Smooth muscle cell (in vitro differentiated cells): ENCODE data around the gene STEAP2. TPM values are rescaled to one million over a fixed set of nuclear protein-coding genes. Genes with fewer than 3 reads are reported as not detected.

Experiments
- DNase-seq: peaks from one replicate; lab custom pipeline; 2025; ENCODE audit not compliant: unreplicated experiment; lab: John Stamatoyannopoulos, UW
- H2AFZ ChIP-seq: fragments of 200-600 bp; sonication (generic); 2 replicates; pipeline ENCODE4 v1.6.0; 2016; ENCODE audit warnings: antibody characterized with exemption, low read depth, mild to moderate bottlenecking
- H3F3A ChIP-seq: fragments of 200-600 bp; sonication (generic); 2 replicates; pipeline ENCODE4 v1.6.0; 2017; ENCODE audit warnings: antibody characterized with exemption, low read depth
- H3K27ac ChIP-seq: fragments of 200-600 bp; sonication (generic); 2 replicates; pipeline ENCODE4 v1.5.1; 2016; ENCODE audit warnings: low read depth, mild to moderate bottlenecking
- H3K27me3 ChIP-seq: fragments of 200-600 bp; sonication (generic); 2 replicates; pipeline ENCODE4 v1.6.1; 2016; ENCODE audit warnings: low read depth, mild to moderate bottlenecking
- H3K36me3 ChIP-seq: fragments of 200-600 bp; sonication (generic); 2 replicates; pipeline ENCODE4 v1.5.1; 2016; ENCODE audit warnings: low read depth
- H3K4me1 ChIP-seq: fragments of 200-600 bp; sonication (generic); 2 replicates; pipeline ENCODE4 v1.5.1; 2016; ENCODE audit warnings: low read depth
- H3K4me2 ChIP-seq: fragments of 200-600 bp; sonication (generic); 2 replicates; pipeline ENCODE4 v1.6.0; 2016; ENCODE audit warnings: mild to moderate bottlenecking
- H3K4me3 ChIP-seq: fragments of 200-600 bp; sonication (generic); 2 replicates; pipeline ENCODE4 v1.5.1; 2016; ENCODE audit warnings: mild to moderate bottlenecking
- H3K79me2 ChIP-seq: fragments of 200-600 bp; sonication (generic); 2 replicates; pipeline ENCODE4 v1.6.0; 2016; ENCODE audit warnings: low read depth, mild to moderate bottlenecking
- H3K9ac ChIP-seq: fragments of 200-600 bp; sonication (generic); 2 replicates; pipeline ENCODE4 v1.6.0; 2016; ENCODE audit warnings: low read depth
- H3K9me3 ChIP-seq: fragments of 200-600 bp; sonication (generic); replicated peaks from 2 replicates; pipeline ENCODE4 v1.5.1; 2016; ENCODE audit warnings: low read depth
- H4K20me1 ChIP-seq: fragments of 200-600 bp; sonication (generic); 2 replicates; pipeline ENCODE4 v1.6.0; 2016; ENCODE audit warnings: low read depth
- WGBS: methylation state at CpG from one replicate; pipeline ENCODE4 v1.1.7; 2016; ENCODE audit warnings: low lambda C conversion rate; 5-methylcytosine and 5-hydroxymethylcytosine counted together
- polyA plus RNA-seq: library from polyadenylated mRNA; unstranded; fragments of >200 nt; fragmentation: Nextera tagmentation; extraction: Ambion mirVana; gene quantifications from 2 replicates; pipeline ENCODE4 v1.2.1, GENCODE V29; 2016
- total RNA-seq: library from RNA; depleted of rRNA; stranded (reverse); fragments of >200 nt; gene quantifications from 2 replicates; pipeline ENCODE4 v1.2.3, GENCODE V29; 2014
- TF ChIP-seq, protein P1 (sequence below): fragments of 200-600 bp; sonication (generic); IDR thresholded peaks from 2 replicates; pipeline ENCODE4 v1.5.1; 2017; ENCODE audit warnings: borderline replicate concordance, mild to moderate bottlenecking, antibody characterized with exemption; ENCODE audit not compliant: insufficient read depth, poor library complexity, severe bottlenecking

Gene STEAP2
- total and polyA plus RNA-seq, 2 experiments from 2014 or later = 1.0 TPM; not detected in 1

DNA sequence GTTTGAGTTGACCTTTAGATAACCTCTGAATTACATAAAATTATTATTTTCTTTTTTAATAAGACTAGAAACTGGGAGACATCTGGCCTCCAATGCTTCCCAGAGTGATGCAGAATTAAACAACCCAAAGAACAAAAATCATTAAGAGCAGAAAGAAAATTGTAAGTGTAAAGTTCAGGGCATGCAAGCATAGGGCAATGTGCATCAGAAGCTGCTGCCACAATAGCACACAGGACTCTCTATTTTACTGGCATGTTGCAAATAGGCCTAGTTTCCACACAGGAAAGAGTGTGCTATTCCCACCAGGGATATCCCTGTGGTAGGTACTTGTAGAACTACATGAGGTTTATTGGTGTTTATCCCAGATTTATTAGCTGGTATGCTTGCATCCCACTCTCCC is 20.5 kb upstream of the STEAP2 start:
- Histone ChIP-seq H4K20me1 (no peaks in the 10 kb centered on the region), H3K9ac (no peak overlapping the region)
- no peak for DNase-seq

DNA sequence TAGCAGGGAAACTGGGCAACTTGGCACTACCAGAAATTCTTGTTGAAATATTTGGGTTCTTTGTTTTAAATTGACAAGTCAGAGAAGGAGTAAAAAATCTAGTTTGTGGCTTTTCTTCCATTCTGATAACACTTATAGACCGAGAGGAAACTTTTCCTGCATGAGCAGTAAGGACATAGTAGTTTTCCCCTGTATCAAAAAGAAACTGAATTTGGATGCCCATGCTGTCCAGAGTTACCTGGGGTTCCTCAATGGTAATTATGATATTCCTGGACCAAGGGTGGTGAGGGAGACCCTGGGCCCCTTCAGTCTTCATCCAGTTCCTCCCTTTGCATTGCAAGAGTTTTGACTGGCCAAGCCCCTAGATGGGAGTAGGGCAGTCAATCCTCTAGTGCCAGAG is 19.9 kb upstream of the STEAP2 start:
- Histone ChIP-seq H3K4me1 (no peaks in the 10 kb centered on the region), H3K4me3 (no peak overlapping the region), H3K79me2 (no peaks in the 10 kb centered on the region), H3K27me3 (no peaks in the 10 kb centered on the region), H3K27ac (no peak overlapping the region), H3K9ac (no peak overlapping the region), H3K4me2 (no peak overlapping the region), H2AFZ (no peak overlapping the region), H3K36me3 (no peaks in the 10 kb centered on the region), H3K9me3 (no peaks in the 10 kb centered on the region), H3F3A (no peaks in the 10 kb centered on the region), H4K20me1 (no peaks in the 10 kb centered on the region)
- 72% methylated on average over 1 of the region's 1 CpG for WGBS
- TF ChIP-seq, protein P1, sequence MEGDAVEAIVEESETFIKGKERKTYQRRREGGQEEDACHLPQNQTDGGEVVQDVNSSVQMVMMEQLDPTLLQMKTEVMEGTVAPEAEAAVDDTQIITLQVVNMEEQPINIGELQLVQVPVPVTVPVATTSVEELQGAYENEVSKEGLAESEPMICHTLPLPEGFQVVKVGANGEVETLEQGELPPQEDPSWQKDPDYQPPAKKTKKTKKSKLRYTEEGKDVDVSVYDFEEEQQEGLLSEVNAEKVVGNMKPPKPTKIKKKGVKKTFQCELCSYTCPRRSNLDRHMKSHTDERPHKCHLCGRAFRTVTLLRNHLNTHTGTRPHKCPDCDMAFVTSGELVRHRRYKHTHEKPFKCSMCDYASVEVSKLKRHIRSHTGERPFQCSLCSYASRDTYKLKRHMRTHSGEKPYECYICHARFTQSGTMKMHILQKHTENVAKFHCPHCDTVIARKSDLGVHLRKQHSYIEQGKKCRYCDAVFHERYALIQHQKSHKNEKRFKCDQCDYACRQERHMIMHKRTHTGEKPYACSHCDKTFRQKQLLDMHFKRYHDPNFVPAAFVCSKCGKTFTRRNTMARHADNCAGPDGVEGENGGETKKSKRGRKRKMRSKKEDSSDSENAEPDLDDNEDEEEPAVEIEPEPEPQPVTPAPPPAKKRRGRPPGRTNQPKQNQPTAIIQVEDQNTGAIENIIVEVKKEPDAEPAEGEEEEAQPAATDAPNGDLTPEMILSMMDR = no peak
- no peak for DNase-seq

More for the DNA sequence above, 20.5 kb upstream of the STEAP2 start:
- Histone ChIP-seq H3K27ac (no peak overlapping the region), H3K79me2 (no peaks in the 10 kb centered on the region), H3K36me3 (no peaks in the 10 kb centered on the region), H3K4me2 (no peak overlapping the region), H2AFZ (no peak overlapping the region), H3K9me3 (no peaks in the 10 kb centered on the region), H3K27me3 (no peaks in the 10 kb centered on the region), H3F3A (no peaks in the 10 kb centered on the region), H3K4me1 (no peaks in the 10 kb centered on the region), H3K4me3 (no peak overlapping the region)
- TF ChIP-seq, protein P1 = no peak

DNA sequence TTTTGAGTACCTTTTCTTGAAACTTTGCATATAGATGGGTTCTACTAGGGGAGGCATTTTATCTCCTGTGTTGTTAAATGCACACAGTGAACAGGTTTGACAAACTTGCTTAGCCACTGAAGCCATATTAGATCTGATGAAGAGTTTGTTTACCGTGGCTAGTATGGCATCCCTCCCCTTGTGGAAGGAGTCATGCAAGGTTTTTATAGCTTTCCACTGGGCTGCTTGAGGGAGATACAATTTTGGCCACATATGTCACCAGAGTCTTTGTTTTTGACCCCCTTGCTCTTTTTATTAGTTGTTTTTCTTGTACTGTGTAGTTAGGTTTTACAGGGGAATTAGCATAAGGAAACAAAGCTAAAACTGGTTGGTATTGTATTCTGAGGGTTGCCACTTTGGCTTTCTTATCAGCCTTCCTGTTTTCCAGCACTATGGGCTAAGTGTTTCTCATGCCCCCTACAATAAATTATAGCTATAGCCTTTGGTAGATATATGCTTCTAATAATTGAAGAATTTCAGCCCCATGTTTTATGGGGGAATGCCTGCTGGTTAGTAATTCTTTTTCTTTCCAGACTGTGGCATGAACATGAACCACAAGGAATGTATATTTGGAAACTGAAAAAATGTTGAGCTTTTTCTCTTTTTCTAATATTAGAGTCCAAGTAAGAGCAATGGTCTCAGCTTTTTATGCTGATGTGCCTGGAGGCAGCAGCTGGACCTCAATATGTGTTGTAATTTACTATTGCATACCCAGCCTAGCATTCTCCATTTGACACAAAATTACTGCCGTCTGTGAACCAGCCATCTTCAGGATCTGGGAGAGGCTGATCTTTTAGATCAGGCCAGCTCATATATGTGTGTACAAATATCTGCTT is 18.4 kb upstream of the STEAP2 start:
- Histone ChIP-seq H3F3A (no peaks in the 10 kb centered on the region), H3K36me3 (no peaks in the 10 kb centered on the region), H3K4me1 (no peaks in the 10 kb centered on the region), H3K79me2 (no peaks in the 10 kb centered on the region), H3K27ac (no peak overlapping the region), H3K4me2 (no peak overlapping the region), H3K9me3 (no peaks in the 10 kb centered on the region), H2AFZ (no peak overlapping the region), H4K20me1 (no peaks in the 10 kb centered on the region), H3K9ac (no peak overlapping the region), H3K27me3 (no peaks in the 10 kb centered on the region), H3K4me3 (no peak overlapping the region)
- TF ChIP-seq, protein P1 = no peak
- 78% methylated on average over 2 of the region's 2 CpGs for WGBS
- DNase-seq = no peak
